HG02763 (cell line): ENCODE results near the gene CSH1.
A peak's percentile ranks its signal among the peaks of the same experiment; 100 is the strongest.
"Not testable (repeated sequence)": the region's sequence is repeated elsewhere in the genome, so short reads cannot be mapped to it uniquely, and the experiment has no call there.

Experiments
- ATAC-seq: cut with Tn5 transposase; IDR thresholded peaks from one replicate; pipeline ENCODE4 v1.9.1; 2021; ENCODE audit warnings: mild to moderate bottlenecking, moderate library complexity; ENCODE audit not compliant: unreplicated experiment

The CSH1 gene

GRCh38 chr17:63870292-63870665, 26.1 kb downstream of the CSH1 start:
- ATAC-seq: not testable (repeated sequence)

GRCh38 chr17:63869491-63870291, 26.7 kb downstream of the CSH1 start:
- ATAC-seq: not testable (repeated sequence)

DNA sequence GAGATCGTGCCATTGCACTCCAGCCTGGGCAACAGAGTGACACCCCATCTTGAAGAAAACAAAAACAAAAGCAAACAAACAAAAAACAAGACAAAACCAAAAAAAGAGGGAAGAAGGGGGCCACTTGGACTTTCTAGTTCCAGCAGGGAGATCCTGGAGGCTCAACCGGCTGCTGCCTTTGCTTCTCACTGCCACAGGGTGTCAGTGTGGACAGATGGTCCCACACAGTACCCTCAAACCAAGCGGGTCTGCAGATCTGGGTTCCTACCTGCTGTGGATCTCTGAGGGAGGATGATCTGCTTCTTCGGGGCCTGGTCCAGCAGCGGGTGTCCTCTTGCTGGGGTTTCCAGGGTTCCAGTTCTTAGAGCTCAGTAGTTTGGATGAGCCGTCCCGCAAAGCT, 29.7 kb downstream of the CSH1 start:
- not testable (repeated sequence) for ATAC-seq

DNA sequence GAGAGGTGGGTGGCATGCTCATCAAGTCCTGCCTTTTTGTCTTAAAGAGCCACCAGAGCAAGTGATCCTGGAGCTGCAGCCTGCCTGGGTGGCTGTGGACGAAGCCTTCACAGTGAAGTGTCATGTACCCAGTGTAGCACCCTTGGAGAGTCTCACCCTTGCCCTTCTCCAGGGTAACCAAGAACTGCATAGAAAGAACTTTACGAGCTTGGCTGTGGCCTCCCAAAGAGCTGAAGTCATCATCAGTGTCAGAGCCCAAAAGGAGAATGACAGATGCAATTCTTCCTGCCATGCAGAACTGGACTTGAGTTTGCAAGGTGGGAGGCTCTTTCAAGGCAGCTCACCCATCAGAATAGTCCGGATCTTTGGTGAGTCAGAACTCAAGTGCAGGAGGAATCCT, 37.1 kb downstream of the CSH1 start:
- ATAC-seq: no peak

GRCh38 chr17:63856425-63856824, 39.9 kb downstream of the CSH1 start:
- ATAC-seq: not testable (repeated sequence)

DNA sequence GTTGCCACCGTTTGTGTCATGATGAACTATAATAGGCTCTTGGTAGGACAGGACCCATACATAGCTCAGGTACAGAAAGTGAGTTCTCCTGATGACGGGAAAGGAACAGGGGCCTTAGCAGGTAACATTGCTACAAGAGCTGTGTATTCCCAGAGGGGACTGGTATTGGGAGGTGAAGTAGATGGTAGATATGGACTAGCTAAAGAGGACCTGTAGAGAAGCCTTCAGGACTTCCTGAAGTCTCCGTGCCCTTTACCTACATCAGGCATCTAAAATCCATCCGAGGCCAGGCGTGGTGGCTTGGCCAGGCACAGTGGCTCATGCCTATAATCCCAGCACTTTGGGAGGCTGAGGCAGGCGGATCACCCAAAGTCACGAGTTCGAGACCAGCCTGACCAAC, 41.2 kb downstream of the CSH1 start:
- no peak for ATAC-seq

DNA sequence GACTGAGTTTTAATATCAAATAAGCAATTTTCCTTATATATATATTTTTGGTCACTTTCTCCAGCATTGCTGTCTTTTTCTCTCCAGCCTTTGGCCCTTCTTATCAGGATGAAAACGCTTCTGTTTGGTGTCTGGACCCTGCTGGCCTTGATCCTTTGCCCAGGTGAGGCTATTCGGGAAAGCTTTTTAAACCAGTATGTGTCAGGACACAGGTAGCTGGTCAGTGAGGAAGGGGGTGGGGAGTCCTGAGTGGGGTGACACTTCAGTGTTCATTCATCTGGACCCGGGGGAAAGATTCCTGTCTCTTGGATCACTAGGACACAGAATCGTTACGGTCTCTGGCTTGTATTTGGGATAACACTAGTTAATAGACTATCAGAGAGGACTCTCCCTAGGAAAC, 41.7 kb downstream of the CSH1 start:
- ATAC-seq: no peak

- no peak for ATAC-seq
These were observed 43.1 kb downstream of the CSH1 start for GRCh38 chr17:63853260-63853659.

DNA sequence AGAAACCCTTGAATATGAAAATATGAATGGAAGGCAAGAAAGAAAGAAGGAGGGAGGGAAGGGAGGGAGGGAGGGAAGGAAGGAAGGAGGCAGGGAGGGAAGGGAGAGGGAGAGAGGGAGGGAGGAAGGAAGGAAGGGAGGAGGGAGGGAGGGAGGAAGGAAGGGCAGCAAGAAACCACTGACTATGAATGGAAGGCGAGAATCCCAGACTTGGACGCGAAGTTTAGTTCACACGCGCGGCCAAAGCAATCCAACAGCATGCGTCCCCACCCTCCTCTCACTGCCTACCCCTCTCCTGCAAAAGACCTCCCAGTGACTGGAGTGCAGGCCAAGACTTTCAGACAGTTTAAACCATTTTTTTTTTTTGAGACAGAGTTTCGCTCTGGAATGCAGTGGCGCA, 46.0 kb downstream of the CSH1 start:
- ATAC-seq: no peak

DNA sequence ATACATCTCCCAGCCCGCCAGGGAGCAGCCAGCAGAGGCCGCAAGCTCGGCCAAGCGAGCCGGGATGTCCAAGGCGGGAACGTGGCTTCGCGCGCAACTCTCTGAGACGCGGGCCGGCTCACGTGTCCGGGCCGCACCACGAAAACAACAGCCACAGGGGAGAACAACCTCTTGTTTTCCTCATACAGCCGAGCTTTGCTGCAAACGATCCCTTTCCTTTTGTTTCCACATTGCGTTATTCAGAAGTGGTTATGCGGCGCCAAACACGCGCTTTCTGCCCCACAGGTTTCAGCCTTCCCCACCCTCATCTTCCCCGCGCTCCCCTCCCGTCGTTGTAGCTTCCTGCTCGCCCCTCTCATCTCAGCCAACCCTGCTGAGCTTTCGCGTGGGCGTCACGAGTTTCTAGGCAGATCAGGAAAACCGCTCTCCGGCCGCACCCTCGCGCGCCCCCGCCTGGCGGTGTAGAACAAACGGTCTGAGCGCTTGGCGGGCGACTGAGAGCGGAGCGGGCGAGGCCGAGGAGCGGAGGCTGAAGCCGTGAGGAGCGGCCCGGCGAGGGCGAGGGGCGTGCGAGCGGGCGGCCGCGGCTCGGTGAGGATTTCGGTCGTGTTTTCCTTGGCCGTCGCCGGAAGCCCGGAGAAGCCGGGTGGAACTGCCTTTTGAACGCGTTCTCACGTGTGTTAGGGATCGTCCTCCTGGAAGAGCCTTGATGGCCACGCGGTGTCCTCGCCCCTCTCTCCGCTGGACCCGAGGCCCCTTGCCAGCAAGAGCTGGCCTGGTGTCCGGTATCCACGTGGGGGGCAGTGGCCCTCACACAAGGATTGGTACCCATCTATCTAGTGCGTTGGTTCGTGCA, 47.3 kb downstream of the CSH1 start:
- peak; percentile 80 for ATAC-seq

DNA sequence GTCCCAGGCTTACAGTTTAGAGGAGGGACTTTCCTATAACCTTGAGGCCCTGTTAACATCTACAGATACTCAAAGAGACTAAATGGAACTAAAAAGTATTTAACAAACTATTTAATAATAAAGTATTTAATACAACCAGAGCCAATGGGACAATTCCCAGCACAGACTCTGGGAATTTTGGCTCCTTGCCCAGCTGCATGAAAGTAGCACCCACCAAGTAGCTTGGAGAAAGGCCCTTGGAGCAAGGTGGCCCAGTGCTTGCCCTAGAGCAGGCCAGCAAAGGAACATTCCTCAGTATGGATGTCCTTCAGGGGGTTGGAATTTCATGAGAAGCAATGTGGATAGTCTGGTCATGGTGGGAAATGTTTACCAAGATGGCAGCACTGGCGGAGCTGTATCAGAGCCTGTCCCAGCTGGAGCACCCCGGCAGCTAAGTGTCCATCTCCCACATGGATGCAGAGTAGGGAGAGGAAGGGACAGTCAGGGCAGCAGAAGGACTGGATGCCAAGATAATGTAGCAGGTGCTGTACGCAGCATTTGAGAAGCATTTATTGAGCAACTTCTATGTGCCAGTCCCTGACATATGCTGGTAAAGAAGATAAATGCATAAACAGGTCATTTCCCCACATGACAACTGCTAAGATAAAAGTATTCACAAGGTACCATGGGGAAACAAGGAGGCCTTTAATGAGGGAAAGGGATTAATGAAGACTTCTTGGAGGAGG, 48.7 kb downstream of the CSH1 start:
- no peak for ATAC-seq

DNA sequence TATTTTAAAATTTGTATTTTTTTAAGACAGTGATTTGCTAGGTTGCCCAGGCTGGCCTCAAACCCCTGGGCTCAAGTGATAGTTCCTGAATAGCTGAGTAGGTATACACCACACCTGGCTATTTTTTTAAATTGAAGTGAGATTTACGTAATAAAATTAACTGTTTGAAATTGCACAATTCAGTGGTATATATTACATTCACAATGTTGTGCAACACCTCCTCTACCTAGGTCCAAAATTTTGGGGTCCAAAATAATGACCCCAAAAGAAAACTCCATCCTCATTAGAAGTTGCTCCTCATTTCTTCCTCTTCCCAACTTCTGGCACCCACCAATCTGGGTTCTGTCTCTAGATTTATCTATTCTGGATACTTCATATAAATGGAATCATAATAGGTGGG, 50.9 kb downstream of the CSH1 start:
- no peak for ATAC-seq
